Measurements from ENCODE around the gene NXT1.

NXT1 gene

DNA sequence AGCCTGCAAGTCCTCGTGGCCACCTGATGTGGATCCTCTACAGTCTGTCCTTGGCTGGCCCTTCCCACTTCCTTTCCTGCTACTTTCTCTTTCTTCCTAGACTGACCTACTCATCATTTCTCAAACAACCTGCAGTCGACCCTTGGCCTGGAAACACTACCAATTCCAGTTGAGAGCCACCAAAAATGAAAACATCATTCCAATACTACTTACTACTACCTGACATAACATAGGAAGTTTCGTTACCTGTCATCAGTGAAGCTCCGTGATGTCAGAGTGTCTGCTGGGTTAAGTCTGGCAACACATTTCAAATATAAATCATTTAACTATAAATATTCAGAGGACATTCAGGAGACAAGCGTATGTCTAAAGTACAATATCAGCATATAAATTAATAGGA, 25.2 kb downstream of the NXT1 start:
- H3K4me2 ChIP-seq: no peak overlapping the region
- no peak overlapping the region for H3K9ac ChIP-seq
- H3K9me3 ChIP-seq: peaks cover 11% of the 10 kb centered on the region; the same call in 1 of the 2 replicates
- peaks cover 89% of the 10 kb centered on the region for H3K36me3 ChIP-seq
- no peak overlapping the region for H3K27ac ChIP-seq
- H4K20me1 ChIP-seq: peaks cover 16% of the 10 kb centered on the region; the same call in 1 of the 2 replicates
- H3K27me3 ChIP-seq: no peaks in the 10 kb centered on the region
- H3K4me1 ChIP-seq: no peaks in the 10 kb centered on the region
- no peak overlapping the region for H3K4me3 ChIP-seq
- no peak for TF ChIP-seq Cebpa-rat (IDR thresholded peaks at IDR 0.05)

GRCh38 chr20:23379772-23380171, 29.2 kb downstream of the NXT1 start:
- Histone ChIP-seq H3K9me3 (peaks cover 11% of the 10 kb centered on the region; the same call in 1 of the 2 replicates), H3K4me3 (no peak overlapping the region), H4K20me1 (peaks cover 10% of the 10 kb centered on the region; the same call in 1 of the 2 replicates), H3K4me2 (no peak overlapping the region), H3K4me1 (peaks cover 8% of the 10 kb centered on the region), H3K36me3 (peaks cover 85% of the 10 kb centered on the region), H3K27ac (no peak overlapping the region), H3K9ac (no peak overlapping the region), H3K27me3 (no peaks in the 10 kb centered on the region)
- no peak for TF ChIP-seq Cebpa-rat (IDR thresholded peaks at IDR 0.05)

GRCh38 chr20:23381876-23382275, 31.3 kb downstream of the NXT1 start:
- Histone ChIP-seq H3K9ac (no peak overlapping the region), H3K4me1 (peaks cover 8% of the 10 kb centered on the region), H3K27ac (no peak overlapping the region), H3K27me3 (no peaks in the 10 kb centered on the region), H3K36me3 (peaks cover 78% of the 10 kb centered on the region), H3K9me3 (no peaks in the 10 kb centered on the region), H3K4me2 (0 out of 2 replicates have a peak overlapping the region, but pooled peaks have one; percentile 8), H4K20me1 (peaks cover 10% of the 10 kb centered on the region; the same call in 1 of the 2 replicates), H3K4me3 (no peak overlapping the region)
- TF ChIP-seq Cebpa-rat (IDR thresholded peaks at IDR 0.05): no peak

DNA sequence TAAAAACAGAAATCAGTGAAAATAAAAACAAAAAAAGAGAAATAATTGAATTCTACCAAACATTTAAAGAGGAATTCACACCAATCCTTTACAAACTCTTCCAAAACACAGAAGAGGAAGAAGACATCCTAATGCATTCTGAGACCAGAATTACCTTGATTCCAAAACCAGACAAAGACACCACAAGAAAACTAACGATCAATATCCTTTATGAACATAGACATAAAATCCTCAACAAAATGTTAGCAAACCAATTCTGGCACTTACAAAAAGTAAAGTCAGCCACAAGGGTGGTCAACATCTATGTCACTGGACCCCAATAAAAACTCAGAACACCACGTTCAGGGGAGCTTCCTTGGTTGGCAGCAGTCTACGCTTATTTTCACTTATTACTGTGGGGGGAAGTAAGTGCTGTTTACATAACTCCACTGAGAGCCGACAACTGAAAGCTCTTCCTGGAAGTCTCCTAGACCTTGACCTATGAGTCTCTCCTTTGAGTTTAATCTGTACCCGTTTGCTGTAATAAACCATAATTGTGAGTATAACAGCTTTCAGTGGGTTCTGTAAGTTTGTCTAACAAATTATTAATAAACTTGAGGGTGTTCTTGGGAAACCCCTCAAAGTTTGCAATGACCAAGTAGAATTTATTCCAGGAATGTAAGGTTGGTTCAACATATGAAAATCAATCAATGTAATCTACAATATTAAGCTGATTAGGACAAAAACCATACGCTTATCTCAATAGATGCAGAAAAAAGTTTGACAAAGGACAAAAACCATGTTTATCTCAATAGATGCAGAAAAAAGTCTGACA, 35.9 kb downstream of the NXT1 start:
- no peak overlapping the region for H3K4me2 ChIP-seq
- H3K9me3 ChIP-seq: no peaks in the 10 kb centered on the region
- peaks cover 18% of the 10 kb centered on the region; the same call in 1 of the 2 replicates for H4K20me1 ChIP-seq
- H3K27ac ChIP-seq: no peak overlapping the region
- H3K36me3 ChIP-seq: peaks cover 79% of the 10 kb centered on the region
- no peak overlapping the region for H3K4me3 ChIP-seq
- H3K27me3 ChIP-seq: no peaks in the 10 kb centered on the region
- H3K4me1 ChIP-seq: peaks cover 8% of the 10 kb centered on the region
- TF ChIP-seq Cebpa-rat (IDR thresholded peaks at IDR 0.05): no peak
- no peak overlapping the region for H3K9ac ChIP-seq

DNA sequence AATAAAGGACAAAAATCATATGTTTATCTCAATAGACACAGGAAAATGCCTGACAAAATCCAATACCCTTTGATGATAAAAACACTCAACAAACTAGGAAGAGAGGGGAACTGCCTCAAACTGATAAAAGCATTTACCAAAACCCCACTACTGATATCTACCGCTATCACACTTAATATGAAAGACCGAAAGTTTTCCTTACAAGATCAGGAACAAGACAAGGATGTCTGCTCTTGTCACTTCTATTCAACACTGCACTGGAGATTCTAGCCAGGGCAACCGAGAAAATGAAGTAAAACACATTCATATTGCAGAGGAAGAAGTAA, 36.5 kb downstream of the NXT1 start:
- peaks cover 13% of the 10 kb centered on the region; the same call in 1 of the 2 replicates for H4K20me1 ChIP-seq
- no peak overlapping the region for H3K27ac ChIP-seq
- no peaks in the 10 kb centered on the region for H3K9me3 ChIP-seq
- no peak overlapping the region for H3K4me3 ChIP-seq
- peaks cover 2% of the 10 kb centered on the region for H3K4me1 ChIP-seq
- no peaks in the 10 kb centered on the region for H3K27me3 ChIP-seq
- no peak overlapping the region for H3K4me2 ChIP-seq
- no peak overlapping the region for H3K9ac ChIP-seq
- peaks cover 78% of the 10 kb centered on the region for H3K36me3 ChIP-seq
- no peak for TF ChIP-seq Cebpa-rat (IDR thresholded peaks at IDR 0.05)

GRCh38 chr20:23390091-23390774, 39.6 kb downstream of the NXT1 start:
- peaks cover 83% of the 10 kb centered on the region for H3K36me3 ChIP-seq
- no peaks in the 10 kb centered on the region for H3K27me3 ChIP-seq
- H3K4me2 ChIP-seq: no peak overlapping the region
- H3K27ac ChIP-seq: no peak overlapping the region
- TF ChIP-seq Cebpa-rat (IDR thresholded peaks at IDR 0.05): no peak
- H3K9me3 ChIP-seq: no peaks in the 10 kb centered on the region
- H3K9ac ChIP-seq: no peak overlapping the region
- H4K20me1 ChIP-seq: peaks cover 9% of the 10 kb centered on the region; the same call in 1 of the 2 replicates
- no peaks in the 10 kb centered on the region for H3K4me1 ChIP-seq
- H3K4me3 ChIP-seq: no peak overlapping the region

DNA sequence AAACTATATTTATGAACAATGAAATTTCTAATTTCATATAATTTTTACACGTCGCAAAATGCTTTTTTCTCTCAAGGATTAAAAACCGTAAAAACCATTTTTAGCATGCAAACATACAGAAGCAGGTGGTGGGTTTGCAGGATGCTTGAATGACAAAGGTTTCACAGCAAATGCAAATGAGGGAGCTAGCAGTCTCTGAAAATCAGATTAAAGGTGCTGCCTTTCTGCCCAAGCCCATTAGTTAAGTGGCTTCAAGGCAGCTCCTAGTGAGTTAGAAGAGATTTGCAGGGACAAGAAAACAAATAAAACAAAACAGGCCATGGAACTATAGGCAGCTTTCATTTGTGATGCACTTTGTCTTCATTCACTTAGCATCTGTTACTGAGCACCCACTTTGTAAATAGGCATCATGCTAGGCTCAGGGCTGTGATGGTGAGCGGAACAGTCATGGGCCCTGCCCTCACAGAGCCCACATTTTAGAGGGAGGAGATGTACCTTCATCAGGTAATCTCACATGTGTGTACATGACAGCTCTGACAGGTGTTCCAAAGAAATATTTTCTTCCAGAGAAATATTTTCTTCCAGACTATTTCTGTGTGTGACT, 41.2 kb downstream of the NXT1 start:
- TF ChIP-seq Cebpa-rat (IDR thresholded peaks at IDR 0.05): no peak
- peaks cover 14% of the 10 kb centered on the region; the same call in 1 of the 2 replicates for H4K20me1 ChIP-seq
- no peaks in the 10 kb centered on the region for H3K9me3 ChIP-seq
- H3K27ac ChIP-seq: no peak overlapping the region
- H3K36me3 ChIP-seq: peaks cover 81% of the 10 kb centered on the region
- H3K4me3 ChIP-seq: no peak overlapping the region
- H3K4me2 ChIP-seq: no peak overlapping the region
- no peaks in the 10 kb centered on the region for H3K27me3 ChIP-seq
- H3K9ac ChIP-seq: no peak overlapping the region
- no peaks in the 10 kb centered on the region for H3K4me1 ChIP-seq

DNA sequence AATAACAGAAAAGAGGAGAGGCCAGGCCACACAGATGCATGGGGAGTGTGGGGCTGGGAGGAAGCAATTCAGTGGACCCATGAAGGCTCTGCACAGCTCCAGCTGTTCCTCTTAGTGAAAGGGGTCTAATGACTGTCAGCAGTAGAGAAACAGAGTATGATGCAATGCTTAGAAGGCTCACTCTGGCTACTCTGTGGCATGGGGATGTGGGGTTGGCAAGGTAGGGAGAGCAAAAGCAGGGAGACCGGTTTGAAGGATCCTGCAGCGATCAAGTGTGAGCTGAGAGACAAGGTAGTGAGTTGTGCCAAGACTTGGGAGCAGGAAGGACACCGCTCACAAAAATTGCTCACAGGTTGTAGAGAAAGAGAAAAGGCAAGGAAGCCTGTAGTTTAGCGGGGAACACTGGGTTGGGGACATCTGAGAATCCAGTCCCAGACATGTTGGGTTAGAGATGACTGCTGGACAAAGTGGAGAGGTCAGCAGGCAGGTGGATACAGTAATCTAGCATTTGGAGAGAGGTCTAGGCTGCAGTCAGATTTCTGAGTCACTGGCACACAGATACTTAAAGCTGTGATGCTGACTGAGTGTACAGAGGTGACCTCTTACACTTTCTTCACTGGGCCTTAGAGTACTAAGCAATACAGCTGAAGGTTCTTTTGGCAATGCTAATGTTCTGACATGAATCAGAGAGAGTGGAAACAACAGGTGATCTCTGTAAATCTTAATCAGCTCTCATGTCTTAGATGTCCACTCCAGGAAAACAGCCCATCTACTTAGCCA, 43.6 kb downstream of the NXT1 start:
- H3K4me2 ChIP-seq: no peak overlapping the region
- no peaks in the 10 kb centered on the region for H3K27me3 ChIP-seq
- H3K4me3 ChIP-seq: no peak overlapping the region
- no peak overlapping the region for H3K9ac ChIP-seq
- no peak overlapping the region for H3K27ac ChIP-seq
- peaks cover 31% of the 10 kb centered on the region; the same call in 1 of the 2 replicates for H4K20me1 ChIP-seq
- H3K4me1 ChIP-seq: peaks cover 19% of the 10 kb centered on the region
- TF ChIP-seq Cebpa-rat (IDR thresholded peaks at IDR 0.05): no peak
- no peaks in the 10 kb centered on the region for H3K9me3 ChIP-seq
- H3K36me3 ChIP-seq: peaks cover 72% of the 10 kb centered on the region

- H3K36me3 ChIP-seq: peaks cover 72% of the 10 kb centered on the region
- H3K4me2 ChIP-seq: no peak overlapping the region
- no peak overlapping the region for H3K27ac ChIP-seq
- TF ChIP-seq Cebpa-rat (IDR thresholded peaks at IDR 0.05): no peak
- H3K9ac ChIP-seq: no peak overlapping the region
- peaks cover 24% of the 10 kb centered on the region for H3K4me1 ChIP-seq
- no peaks in the 10 kb centered on the region for H3K9me3 ChIP-seq
- H4K20me1 ChIP-seq: peaks cover 25% of the 10 kb centered on the region
- no peaks in the 10 kb centered on the region for H3K27me3 ChIP-seq
- H3K4me3 ChIP-seq: no peak overlapping the region
These were observed 46.5 kb downstream of the NXT1 start for GRCh38 chr20:23396950-23397627.
